ENCODE measurements around the gene GNG3.

DNA sequence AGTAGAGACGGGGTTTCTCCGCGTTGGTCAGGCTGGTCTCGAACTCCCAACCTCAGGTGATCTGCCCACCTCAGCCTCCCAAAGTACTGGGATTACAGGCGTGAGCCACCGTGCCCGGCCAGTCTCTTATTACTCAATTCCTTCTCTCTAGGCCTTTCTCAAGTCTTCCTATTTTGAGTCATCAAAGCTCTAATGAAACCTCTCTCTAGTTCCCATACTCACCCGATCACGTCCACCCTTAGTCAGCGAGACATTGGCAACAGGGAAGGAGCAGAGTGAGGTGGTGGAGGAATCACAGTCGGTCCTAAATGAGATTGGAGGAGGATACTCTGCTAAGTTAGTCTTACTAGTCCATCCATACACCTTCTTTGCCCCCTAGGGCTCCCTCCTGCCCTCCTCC, 5.2 kb upstream of the GNG3 start:
- TF ChIP-seq POLR2A (IDR thresholded peaks at IDR 0.05; ENCODE audit: low read depth, low read length) (no peak), MAZ (IDR thresholded peaks at IDR 0.05; ENCODE audit: borderline replicate concordance, low read depth, low read length) (no peak), FOS (IDR thresholded peaks at IDR 0.05; ENCODE audit: low read depth, low read length) (no peak), CHD1 (IDR thresholded peaks at IDR 0.05; ENCODE audit: low read depth, low read length) (no peak), RCOR1 (IDR thresholded peaks at IDR 0.05; ENCODE audit: insufficient replicate concordance, low read length) (no peak), MAFK (IDR thresholded peaks at IDR 0.05; ENCODE audit: low read depth, low read length) (no peak), RAD21 (IDR thresholded peaks at IDR 0.05; ENCODE audit: low read length) (no peak), CEBPB (IDR thresholded peaks at IDR 0.05; ENCODE audit: low read depth, low read length) (no peak), MXI1 (IDR thresholded peaks at IDR 0.05; ENCODE audit: borderline replicate concordance, low read depth, low read length) (no peak), RFX5 (IDR thresholded peaks at IDR 0.05; ENCODE audit: low read depth, low read length) (no peak)
- TF ChIP-seq, protein P1, sequence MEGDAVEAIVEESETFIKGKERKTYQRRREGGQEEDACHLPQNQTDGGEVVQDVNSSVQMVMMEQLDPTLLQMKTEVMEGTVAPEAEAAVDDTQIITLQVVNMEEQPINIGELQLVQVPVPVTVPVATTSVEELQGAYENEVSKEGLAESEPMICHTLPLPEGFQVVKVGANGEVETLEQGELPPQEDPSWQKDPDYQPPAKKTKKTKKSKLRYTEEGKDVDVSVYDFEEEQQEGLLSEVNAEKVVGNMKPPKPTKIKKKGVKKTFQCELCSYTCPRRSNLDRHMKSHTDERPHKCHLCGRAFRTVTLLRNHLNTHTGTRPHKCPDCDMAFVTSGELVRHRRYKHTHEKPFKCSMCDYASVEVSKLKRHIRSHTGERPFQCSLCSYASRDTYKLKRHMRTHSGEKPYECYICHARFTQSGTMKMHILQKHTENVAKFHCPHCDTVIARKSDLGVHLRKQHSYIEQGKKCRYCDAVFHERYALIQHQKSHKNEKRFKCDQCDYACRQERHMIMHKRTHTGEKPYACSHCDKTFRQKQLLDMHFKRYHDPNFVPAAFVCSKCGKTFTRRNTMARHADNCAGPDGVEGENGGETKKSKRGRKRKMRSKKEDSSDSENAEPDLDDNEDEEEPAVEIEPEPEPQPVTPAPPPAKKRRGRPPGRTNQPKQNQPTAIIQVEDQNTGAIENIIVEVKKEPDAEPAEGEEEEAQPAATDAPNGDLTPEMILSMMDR (conservative IDR thresholded peaks at IDR 0.05; ENCODE audit: low read depth, low read length), result no peak
- TF ChIP-seq, protein P2, sequence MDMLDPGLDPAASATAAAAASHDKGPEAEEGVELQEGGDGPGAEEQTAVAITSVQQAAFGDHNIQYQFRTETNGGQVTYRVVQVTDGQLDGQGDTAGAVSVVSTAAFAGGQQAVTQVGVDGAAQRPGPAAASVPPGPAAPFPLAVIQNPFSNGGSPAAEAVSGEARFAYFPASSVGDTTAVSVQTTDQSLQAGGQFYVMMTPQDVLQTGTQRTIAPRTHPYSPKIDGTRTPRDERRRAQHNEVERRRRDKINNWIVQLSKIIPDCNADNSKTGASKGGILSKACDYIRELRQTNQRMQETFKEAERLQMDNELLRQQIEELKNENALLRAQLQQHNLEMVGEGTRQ (IDR thresholded peaks at IDR 0.05; ENCODE audit: low read depth, low read length), result no peak
- TF ChIP-seq, protein P3, sequence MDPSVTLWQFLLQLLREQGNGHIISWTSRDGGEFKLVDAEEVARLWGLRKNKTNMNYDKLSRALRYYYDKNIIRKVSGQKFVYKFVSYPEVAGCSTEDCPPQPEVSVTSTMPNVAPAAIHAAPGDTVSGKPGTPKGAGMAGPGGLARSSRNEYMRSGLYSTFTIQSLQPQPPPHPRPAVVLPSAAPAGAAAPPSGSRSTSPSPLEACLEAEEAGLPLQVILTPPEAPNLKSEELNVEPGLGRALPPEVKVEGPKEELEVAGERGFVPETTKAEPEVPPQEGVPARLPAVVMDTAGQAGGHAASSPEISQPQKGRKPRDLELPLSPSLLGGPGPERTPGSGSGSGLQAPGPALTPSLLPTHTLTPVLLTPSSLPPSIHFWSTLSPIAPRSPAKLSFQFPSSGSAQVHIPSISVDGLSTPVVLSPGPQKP (IDR thresholded peaks at IDR 0.05; ENCODE audit: borderline replicate concordance, low read depth, low read length), result no peak

Data from IMR-90 (cell line).